Measurements from ENCODE around the gene CNKSR3.

CNKSR3 gene

DNA sequence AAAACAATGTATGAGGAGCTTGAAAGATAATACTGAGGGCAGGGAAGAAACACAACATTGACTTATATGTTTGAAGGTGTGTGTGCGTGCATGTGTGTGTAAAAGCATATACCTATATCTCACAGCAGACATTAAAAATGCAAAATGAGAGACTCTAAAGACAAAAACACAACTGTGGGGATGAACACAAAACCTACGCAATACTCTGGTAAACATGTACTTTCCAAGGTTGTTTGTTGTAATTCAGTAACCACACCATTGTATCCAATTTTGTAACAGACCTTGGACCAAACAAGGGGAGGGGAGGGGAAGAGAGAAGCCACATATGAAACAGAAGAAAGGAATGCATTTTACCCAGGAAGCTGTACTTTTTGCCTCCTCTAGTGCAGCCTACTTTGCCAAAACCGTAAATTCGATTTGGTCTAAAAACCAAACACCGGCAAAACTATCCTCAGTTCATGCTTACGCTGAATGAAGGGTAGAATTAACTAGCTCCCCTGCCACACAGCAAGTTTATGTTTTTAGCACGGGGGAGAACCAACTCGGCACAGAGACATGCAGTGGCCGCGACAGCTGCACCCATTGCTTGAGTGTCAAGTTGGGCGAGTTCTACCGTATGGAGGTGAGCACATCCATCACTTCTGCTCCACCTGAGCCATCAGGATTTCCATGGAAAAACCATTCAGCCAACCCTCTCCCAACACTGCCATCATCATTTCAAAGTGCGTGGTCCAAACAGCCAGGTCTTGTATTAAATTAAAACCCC lies 50.0 kb downstream of the CNKSR3 start:
- TF ChIP-seq, protein P1, sequence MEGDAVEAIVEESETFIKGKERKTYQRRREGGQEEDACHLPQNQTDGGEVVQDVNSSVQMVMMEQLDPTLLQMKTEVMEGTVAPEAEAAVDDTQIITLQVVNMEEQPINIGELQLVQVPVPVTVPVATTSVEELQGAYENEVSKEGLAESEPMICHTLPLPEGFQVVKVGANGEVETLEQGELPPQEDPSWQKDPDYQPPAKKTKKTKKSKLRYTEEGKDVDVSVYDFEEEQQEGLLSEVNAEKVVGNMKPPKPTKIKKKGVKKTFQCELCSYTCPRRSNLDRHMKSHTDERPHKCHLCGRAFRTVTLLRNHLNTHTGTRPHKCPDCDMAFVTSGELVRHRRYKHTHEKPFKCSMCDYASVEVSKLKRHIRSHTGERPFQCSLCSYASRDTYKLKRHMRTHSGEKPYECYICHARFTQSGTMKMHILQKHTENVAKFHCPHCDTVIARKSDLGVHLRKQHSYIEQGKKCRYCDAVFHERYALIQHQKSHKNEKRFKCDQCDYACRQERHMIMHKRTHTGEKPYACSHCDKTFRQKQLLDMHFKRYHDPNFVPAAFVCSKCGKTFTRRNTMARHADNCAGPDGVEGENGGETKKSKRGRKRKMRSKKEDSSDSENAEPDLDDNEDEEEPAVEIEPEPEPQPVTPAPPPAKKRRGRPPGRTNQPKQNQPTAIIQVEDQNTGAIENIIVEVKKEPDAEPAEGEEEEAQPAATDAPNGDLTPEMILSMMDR (IDR thresholded peaks at IDR 0.05; ENCODE audit: extremely low read depth, missing control alignments), result no peak
- no peak for DNase-seq (ENCODE audit: low spot score)

DNA sequence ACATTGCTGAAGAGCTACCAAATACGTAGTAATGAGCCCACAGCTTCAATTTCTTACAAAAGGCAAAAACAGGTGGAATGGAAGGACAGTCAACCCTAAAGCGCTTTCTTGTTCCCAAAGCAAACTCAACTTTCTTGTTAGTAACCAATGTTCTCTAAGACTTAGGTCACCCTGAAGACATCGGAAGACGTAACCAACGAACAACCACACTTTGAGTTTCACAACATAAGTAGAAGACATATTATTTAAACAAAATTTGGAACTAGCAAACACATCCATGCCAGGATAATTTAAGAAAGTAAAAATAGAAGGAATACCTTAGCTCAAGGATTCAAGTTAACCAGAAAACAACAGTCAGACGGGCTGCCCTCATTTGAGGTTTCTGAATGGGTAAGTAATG lies 51.0 kb downstream of the CNKSR3 start:
- no peak for DNase-seq (ENCODE audit: low spot score)
- TF ChIP-seq, protein P1 (IDR thresholded peaks at IDR 0.05; ENCODE audit: extremely low read depth, missing control alignments), result no peak

DNA sequence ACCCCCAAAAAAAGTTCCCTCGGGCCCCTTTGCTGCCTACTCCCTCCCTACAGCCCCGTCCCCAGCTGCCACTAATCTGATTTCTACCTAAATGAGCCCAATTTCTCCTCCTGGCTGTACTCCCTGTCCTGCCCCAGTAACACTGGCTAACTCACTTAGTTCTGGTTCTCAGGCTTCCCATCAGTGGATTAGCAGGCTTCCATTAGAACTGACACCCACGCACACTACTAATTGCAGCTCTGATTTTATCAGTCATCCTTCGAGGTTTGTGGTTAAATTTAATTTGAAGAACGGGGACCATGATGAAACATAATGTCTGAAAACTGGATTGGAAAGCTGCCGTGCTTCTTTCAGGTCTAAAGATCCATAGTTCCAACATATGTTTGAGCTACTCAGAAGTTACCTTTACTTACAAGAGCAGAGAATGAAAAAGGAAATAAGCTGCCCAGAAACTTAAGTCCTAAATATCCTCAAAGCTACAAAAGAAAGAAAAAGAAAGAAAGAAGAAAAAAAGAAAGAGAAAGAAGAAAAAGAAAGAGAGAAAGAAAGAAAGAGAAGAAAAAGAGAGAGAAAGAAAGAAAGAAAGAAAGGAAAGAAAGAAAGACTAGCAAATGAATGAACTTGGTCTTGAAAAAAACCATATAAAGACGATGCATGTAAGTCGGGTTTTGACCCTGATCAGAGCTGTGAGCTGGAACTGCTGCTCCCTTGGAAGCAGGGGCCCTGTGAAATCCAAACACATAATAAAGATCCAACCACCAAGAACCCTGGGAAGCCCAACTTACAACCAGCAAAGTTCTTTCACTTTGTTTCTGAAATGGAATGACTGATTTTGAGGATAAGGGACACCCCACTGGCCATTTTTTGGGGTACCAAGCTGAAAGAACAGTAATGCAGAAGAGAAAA lies 51.7 kb downstream of the CNKSR3 start:
- DNase-seq (ENCODE audit: low spot score), result no peak
- TF ChIP-seq, protein P1 (IDR thresholded peaks at IDR 0.05; ENCODE audit: extremely low read depth, missing control alignments), result no peak

DNA sequence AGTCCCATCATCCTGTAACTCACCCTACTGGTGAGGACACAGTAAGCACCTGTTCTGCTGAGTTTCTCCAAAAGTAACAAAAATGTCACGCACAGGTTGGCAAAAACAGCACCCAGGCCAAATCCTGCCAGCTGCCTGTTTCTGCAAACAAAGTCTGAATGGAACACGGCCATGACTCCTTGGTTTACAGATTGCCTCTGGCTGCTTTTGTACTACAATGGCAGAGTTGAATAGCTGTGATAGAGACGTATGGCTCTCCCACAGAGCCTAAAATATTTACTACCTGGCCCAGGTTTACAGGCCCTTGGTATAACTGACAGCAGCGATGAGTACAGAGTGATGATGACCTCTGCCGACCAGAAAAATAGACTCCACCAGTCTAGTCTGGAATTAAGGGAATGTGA lies 52.6 kb downstream of the CNKSR3 start:
- DNase-seq (ENCODE audit: low spot score), result no peak
- TF ChIP-seq, protein P1 (IDR thresholded peaks at IDR 0.05; ENCODE audit: extremely low read depth, missing control alignments), result no peak

DNA sequence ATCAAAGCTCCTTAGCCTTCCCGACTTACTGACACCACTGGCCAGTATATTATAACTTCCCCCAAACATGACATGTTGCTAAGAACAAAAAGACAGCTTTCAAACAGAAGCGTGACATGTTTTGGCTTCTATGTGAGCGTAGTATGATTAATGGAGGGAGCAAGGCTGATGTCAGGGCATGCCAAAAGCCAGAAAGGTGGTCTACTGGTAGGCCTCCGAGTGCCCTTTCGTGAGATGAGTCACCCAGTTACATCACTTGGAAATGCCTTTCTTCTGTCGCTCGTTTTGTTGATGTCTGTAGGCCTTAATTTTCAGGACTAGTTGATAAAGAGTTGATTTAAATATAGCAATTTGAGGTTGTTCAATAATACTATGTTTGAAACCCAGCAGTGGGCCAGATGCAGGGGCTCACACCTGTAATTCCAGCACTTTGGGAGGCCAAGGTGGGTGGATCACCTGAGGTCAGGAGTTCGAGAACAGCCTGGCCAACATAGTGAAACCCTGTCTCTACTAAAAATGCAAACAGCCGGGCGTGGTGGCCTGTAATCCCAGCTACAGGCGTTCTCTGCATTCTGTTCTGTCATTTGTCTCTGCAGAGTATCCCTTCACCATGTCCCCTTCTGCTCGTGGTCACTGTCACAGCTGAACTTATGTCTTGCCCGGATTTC lies 53.3 kb downstream of the CNKSR3 start:
- DNase-seq (ENCODE audit: low spot score), result no peak
- TF ChIP-seq, protein P1 (IDR thresholded peaks at IDR 0.05; ENCODE audit: extremely low read depth, missing control alignments), result no peak

DNA sequence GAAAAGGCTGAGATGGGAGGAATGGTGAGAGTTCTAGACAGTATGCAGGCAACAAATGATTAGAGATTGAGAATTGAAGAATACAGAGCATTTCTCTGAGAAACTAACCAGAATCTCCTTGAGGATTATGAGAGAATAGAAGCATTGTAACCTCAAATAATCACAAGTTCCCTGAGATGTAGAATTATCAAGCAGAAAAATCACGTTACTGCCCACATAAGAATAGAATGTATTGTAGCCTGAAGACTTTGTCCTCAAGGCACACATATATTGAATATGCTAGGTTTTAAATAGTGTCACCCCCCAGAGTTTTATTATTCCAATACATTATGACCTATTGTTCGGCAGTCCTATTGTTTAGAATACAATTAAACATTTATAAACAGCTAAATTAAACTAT lies 57.2 kb downstream of the CNKSR3 start:
- no peak for DNase-seq (ENCODE audit: low spot score)
- TF ChIP-seq, protein P1 (IDR thresholded peaks at IDR 0.05; ENCODE audit: extremely low read depth, missing control alignments), result no peak
